ENCODE measurements around the gene CEP170B.

DNA sequence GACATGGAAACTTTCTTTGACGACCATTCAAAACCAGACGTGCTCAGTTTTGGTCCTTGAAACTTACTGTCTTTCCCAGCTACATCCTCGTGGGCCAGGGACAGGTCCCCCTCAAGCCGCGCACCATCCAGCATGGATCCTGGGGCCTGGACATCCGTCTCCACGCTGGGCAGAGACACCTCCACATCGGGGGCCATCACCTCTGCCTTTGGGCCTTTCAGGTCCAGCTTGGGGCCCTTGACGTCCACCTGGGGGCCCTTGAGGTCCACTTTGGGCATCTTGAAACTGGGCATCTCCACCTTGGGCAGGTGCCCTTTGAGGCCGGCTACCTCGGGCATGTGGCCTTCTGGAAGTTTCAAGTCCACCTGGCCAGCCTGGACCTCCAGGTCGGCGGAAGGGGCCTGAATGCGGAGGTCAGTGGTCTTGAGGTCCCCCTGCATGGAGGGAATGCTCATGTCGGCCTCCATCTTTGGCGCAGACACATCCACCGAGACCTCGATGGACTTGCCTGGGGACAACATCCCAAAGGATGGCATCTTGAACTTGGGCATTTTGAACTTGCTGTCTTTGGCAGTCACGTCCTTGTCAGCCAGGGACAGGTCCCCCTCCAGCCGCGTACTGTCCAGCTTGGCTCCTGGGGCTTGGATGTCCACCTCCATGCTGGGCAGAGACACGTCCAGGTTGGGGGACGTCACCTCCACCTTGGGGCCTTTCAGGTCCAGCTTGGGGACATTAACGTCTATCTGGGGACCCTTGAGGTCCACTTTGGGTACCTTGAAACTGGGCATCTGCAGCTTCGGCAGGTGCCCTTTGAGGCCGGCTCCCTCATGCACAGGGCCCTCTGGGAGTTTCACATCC lies 76.7 kb downstream of the CEP170B start:
- TF ChIP-seq CTCF (conservative IDR thresholded peaks at IDR 0.05 in 1 of 2, IDR thresholded peaks at IDR 0.05 in 1 of 2; ENCODE audit: low read depth in 1 of 2, low read length in 2 of 2): no peak
- no peak for TF ChIP-seq EZH2 (IDR thresholded peaks at IDR 0.05; ENCODE audit: low read length, missing control alignments)

All from fibroblast of lung (primary cell).